Upper lobe of left lung (tissue), 4 donors: ENCODE data around the gene PTPN11.
"Not testable (repeated sequence)": the region's sequence is repeated elsewhere in the genome, so short reads cannot be mapped to it uniquely, and the experiment has no call there.

Source experiments
- POLR2A ChIP-seq, 4 donors: fragments of 450-650 bp; IDR thresholded peaks; one replicate each; pipeline ENCODE4 v1.5.1; 2016 to 2017; ENCODE audit warnings: antibody characterized with exemption in 4 of 4, mild to moderate bottlenecking in 2 of 4
- POLR2AphosphoS5 ChIP-seq, 2 donors: sonication (generic); formaldehyde crosslinking; IDR thresholded peaks; one replicate each; pipeline ENCODE4 v1.5.1; 2017; ENCODE audit warnings: antibody characterized with exemption in 2 of 2

DNA sequence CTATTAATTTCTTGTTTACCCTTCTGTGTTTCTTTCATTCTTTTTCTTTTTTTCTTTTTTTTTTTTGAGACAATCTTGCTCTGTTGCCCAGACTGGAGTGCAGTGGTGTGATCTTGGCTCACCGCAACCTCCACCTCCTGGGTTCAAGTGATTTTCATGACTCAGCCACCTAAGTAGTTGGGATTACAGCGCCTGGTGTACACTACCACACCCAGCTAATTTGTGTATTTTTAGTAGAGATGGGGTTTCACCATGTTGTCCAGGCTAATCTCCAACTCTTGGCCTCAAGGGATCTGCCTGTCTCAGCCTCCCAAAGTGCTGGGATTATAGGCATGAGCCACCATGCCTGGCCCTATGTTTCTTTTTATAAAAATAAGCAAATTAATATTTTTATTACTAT lies 29.4 kb downstream of the PTPN11 start:
- not testable (repeated sequence) for TF ChIP-seq POLR2AphosphoS5, POLR2A (IDR thresholded peaks at IDR 0.05)
